ENCODE data around the gene ZNF789. TPM values are rescaled to one million over a fixed set of nuclear protein-coding genes. Genes with fewer than 3 reads are reported as not detected.

Gene ZNF789
- total RNA-seq, 1 donor from 2014 or later, result 21.7 TPM

DNA sequence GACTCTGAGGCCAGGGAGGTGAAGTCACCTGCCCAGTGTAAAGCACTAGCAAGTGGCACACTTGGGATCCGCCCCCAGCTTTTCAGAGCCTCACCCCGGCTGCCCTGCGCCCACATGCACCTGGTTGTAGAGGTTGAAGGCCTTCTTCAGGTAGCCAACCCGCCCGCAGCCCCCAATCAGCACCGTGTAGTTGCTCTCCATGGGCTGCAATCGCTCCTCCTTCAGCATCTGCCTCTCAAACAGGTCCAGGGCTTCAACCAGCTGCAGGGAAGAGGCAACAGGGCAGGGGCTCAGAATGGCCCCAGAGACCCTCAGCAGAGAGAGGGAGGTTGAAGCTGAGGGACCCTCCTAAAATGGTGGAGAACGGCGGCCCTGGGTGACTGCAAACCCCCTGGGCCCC is 39.5 kb upstream of the ZNF789 start:
- no peak for FAIRE-seq
- peaks cover 15% of the 10 kb centered on the region for H4K20me1 ChIP-seq (ENCODE audit: insufficient read depth, low read length)
- DNase-seq (ENCODE audit: low read depth), result no peak
- no peak for TF ChIP-seq EZH2 (IDR thresholded peaks at IDR 0.05; ENCODE audit: insufficient read depth, low read length)
- TF ChIP-seq CTCF (IDR thresholded peaks at IDR 0.05; ENCODE audit: insufficient read depth, low read depth, low read length), result no peak
- peaks cover 6% of the 10 kb centered on the region for H3K4me1 ChIP-seq (ENCODE audit: insufficient read depth, low read length)
- no peak overlapping the region for H3K4me3 ChIP-seq (ENCODE audit: insufficient read depth, low read depth, low read length)
- Mint-ChIP-seq H3K9me3 (ENCODE audit: unreplicated experiment) (no peaks in the 10 kb centered on the region), H3K27ac (ENCODE audit: unreplicated experiment) (no peak overlapping the region), H3K27me3 (ENCODE audit: low read depth, unreplicated experiment) (no peaks in the 10 kb centered on the region), H3K4me1 (ENCODE audit: low read depth, unreplicated experiment) (no peaks in the 10 kb centered on the region), H3K36me3 (ENCODE audit: low read depth, unreplicated experiment) (peaks cover 8% of the 10 kb centered on the region), H3K4me3 (ENCODE audit: unreplicated experiment) (no peak overlapping the region)
- no peak overlapping the region for H3K9ac ChIP-seq (ENCODE audit: low read length)
- peaks cover 24% of the 10 kb centered on the region for H3K79me2 ChIP-seq (ENCODE audit: insufficient read depth, low read length)
- H3K4me2 ChIP-seq (ENCODE audit: low read length), result no peak overlapping the region
- H3K27me3 ChIP-seq (ENCODE audit: insufficient read depth, low read length), result no peaks in the 10 kb centered on the region
- no peak overlapping the region for H3K27ac ChIP-seq (ENCODE audit: low read depth, low read length)
- no peak overlapping the region for H2AFZ ChIP-seq (ENCODE audit: low read depth, low read length)
- peaks cover 8% of the 10 kb centered on the region for H3K36me3 ChIP-seq (ENCODE audit: insufficient read depth, low read length)
- no peaks in the 10 kb centered on the region for H3K9me3 ChIP-seq (ENCODE audit: insufficient read depth, low read depth, low read length)

DNA sequence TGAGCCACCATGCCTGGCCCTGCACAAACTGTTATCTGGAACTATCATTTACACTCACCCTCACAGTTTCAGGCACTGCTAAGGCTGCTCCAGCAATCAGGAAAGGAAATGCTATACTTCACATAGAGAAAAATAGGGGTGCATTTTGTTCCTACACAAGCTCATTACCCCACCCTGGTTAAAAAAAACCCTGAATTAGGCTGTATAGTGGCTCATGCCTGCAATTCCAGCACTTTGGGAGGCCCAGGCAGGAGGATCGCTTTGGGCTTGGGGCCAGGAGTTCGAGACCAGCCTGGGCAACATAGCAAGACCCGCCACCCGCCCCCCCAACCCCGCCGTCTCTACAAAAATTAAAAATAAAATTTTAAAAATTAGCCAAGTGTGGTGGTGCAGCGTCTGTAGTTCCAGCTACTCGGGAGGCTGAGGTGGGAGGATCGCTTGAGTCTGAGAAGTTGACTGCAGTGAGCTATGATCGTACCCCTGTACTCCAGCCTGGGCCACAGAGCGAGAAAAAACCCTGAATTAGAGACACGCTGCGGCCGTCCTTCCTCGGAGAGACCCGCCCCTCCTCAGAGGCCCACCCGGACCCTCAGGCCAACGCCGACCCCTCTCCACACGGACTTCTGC is 34.6 kb upstream of the ZNF789 start:
- Mint-ChIP-seq H3K9me3 (ENCODE audit: unreplicated experiment) (no peaks in the 10 kb centered on the region), H3K27me3 (ENCODE audit: low read depth, unreplicated experiment) (no peaks in the 10 kb centered on the region), H3K4me3 (ENCODE audit: unreplicated experiment) (peak overlapping the region; percentile 98), H3K36me3 (ENCODE audit: low read depth, unreplicated experiment) (peaks cover 8% of the 10 kb centered on the region), H3K4me1 (ENCODE audit: low read depth, unreplicated experiment) (peaks cover 9% of the 10 kb centered on the region), H3K27ac (ENCODE audit: unreplicated experiment) (peak overlapping the region; percentile 69)
- Histone ChIP-seq H3K4me2 (ENCODE audit: low read length) (peak overlapping the region; percentile 99), H3K4me1 (ENCODE audit: insufficient read depth, low read length) (peaks cover 14% of the 10 kb centered on the region), H4K20me1 (ENCODE audit: insufficient read depth, low read length) (peaks cover 34% of the 10 kb centered on the region), H3K27ac (ENCODE audit: low read depth, low read length) (peak overlapping the region; percentile 57), H3K79me2 (ENCODE audit: insufficient read depth, low read length) (peaks cover 59% of the 10 kb centered on the region), H3K9ac (ENCODE audit: low read length) (peak overlapping the region; percentile 88), H3K27me3 (ENCODE audit: insufficient read depth, low read length) (no peaks in the 10 kb centered on the region), H3K9me3 (ENCODE audit: insufficient read depth, low read depth, low read length) (no peaks in the 10 kb centered on the region), H3K4me3 (ENCODE audit: insufficient read depth, low read depth, low read length) (peak overlapping the region; percentile 86), H2AFZ (ENCODE audit: low read depth, low read length) (peak overlapping the region; percentile 90), H3K36me3 (ENCODE audit: insufficient read depth, low read length) (peaks cover 3% of the 10 kb centered on the region)
- DNase-seq (ENCODE audit: low read depth), result no peak
- no peak for FAIRE-seq
- TF ChIP-seq CTCF (IDR thresholded peaks at IDR 0.05; ENCODE audit: insufficient read depth, low read depth, low read length) (no peak), EZH2 (IDR thresholded peaks at IDR 0.05; ENCODE audit: insufficient read depth, low read length) (no peak)

Data from astrocyte (in vitro differentiated cells and primary cell).